SKM-1 (cell line): Measurements from ENCODE around the gene SLC7A4.
"Not testable (repeated sequence)": the region's sequence is repeated elsewhere in the genome, so short reads cannot be mapped to it uniquely, and the experiment has no call there.

ENCODE experiments used
- DNase-seq: peaks from one replicate; lab custom pipeline; 2025; ENCODE audit not compliant: unreplicated experiment; lab: John Stamatoyannopoulos, UW

SLC7A4 gene, protein sequence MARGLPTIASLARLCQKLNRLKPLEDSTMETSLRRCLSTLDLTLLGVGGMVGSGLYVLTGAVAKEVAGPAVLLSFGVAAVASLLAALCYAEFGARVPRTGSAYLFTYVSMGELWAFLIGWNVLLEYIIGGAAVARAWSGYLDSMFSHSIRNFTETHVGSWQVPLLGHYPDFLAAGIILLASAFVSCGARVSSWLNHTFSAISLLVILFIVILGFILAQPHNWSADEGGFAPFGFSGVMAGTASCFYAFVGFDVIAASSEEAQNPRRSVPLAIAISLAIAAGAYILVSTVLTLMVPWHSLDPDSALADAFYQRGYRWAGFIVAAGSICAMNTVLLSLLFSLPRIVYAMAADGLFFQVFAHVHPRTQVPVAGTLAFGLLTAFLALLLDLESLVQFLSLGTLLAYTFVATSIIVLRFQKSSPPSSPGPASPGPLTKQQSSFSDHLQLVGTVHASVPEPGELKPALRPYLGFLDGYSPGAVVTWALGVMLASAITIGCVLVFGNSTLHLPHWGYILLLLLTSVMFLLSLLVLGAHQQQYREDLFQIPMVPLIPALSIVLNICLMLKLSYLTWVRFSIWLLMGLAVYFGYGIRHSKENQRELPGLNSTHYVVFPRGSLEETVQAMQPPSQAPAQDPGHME

DNA sequence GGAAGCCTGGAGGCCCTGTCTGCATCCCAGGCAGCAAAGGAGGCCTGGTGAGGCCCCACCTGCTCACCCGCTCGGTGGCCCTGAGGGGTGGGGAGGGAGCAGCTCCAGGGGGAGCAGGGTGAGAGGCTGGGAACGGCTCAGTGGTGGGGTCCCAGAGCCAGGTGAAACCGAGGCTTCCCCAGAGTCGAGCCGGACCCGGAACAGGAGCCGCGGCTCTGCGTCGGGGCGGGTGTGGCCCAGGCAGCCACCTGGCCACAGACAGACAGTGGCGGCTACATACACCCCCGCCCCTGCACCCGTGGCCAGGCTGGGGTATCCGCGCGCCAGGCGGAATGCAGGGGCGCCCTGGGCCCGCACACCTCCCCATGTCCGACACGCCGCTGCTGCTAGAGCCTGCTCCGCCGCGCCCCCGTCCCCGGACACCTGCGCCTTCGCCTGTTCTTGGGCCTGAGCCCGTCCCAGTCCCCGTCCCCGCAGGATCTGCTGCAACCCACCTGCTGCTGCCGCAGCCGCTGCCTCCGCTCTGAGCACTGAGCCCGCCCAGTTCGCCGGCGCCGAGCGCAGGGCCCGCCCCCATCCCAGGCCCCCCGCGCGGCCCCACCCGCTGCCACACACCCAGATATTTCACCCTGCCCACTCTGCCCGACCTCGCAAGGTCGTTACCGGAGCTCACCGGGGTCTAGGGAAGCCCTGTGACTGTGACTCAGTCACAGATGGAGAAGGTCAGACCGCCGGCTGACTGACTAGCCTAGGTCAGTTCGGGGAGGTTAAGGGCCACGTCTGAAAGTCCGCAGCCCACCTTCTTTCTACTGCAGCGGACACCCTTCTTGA lies at the start of gene SLC7A4:
TSS of gene SLC7A4 (minus strand) at position 525 of the 831 bp plus-strand sequence. CDS start 749 bp downstream, outside the sequence.
- DNase-seq = no peak

DNA sequence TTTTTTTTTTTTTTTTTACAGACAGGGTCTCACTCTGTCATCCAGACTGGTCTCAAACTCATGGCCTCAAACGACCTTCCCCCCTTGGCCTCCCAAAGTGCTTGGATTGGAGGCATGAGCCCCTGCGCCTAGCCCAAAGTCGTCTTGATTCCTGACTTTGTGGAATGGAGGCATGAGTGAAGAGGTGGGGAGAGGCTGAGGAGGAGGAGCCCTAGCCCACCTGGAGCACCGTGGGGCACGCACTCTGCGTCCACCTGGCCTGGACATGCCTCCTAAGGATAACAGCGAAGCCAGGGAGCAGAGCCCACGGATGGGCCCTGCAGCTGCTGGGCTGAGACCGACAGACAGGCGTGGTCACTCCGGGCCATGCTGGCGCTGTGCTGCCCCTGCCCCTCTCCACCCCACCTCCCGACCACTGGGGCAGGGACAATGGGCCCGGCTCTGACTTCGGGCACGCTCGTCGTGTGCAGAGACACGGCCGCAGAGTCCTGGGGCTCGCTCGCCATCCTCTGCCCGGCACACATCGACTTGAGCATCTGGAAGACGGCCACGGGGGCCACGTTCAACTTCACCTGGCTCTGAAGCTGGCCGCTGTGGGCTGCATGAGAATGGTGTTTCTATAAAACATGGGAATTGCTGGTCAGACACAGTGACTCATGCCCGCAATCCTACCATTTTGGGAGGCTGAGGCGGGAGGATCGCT lies 48.2 kb upstream of the SLC7A4 start:
- DNase-seq = no peak

DNA sequence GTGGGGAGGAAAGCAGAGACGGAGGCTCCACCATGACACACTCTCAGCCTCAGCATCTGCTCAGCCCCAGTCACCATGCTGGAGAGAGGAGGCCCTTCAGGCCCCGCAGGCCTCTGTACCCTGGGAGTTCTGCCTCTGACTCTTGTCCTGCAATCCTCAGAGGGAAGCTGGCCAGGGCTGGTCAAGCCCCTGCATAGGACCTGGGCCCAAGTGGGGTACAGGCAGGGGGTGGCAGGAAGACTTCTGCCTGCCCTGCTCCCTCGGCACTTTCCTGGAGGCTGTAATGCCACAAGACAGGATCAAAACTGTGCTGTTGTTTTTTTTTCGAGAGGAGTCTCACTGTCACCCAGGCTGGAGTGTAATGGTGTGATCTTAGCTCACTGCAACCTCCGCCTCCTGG lies 47.1 kb upstream of the SLC7A4 start:
- no peak for DNase-seq

DNA sequence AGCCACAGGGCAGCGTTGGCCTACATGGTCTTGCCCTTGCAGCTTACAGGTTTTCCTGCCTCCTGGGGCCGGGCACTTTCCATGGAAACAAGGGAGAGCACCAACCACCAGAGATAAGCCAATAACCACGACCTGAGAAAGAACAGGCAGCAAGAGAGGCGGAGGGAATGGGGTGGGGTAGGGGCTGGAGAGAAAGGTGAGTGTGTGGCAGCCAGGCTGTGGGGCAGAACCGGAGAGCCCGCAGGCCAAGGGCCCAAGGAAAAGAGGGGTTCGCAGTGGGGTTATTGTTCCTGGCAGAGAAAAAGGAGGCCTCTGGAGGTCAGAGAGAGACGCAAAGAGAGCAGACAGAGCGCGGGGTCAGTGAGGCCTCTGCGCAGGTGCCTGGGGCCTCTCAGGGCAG lies 46.6 kb upstream of the SLC7A4 start:
- DNase-seq = no peak

DNA sequence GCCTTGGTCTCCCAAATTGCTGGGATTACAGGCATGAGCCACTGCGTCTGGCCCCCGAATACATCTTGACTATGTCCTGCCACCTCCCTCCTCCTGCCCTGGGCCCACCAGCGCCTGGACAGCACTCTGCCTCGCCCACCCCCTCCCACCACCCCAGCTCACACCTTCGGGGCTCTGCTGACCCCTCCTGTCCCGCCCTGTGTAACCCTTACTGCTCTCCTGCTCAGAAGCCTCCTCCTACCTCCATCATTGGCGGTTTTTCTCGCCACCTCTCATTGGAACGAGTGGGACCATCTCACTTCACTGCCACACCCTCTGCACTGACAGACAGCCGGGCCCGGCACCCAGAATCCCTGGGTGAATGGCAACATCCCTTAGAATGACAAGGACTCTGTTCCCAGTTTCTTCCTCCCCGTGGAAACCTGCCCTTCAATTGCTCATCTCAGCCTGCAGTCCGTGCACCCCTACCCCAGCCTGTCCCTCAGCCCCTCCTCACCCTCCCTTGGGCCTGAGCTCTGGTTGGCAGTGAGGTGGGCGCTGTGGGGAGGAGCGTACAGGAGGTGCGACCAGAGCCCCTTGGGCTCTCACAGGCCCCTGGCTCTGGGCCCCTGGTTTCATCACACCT lies 45.6 kb upstream of the SLC7A4 start:
- no peak for DNase-seq

DNA sequence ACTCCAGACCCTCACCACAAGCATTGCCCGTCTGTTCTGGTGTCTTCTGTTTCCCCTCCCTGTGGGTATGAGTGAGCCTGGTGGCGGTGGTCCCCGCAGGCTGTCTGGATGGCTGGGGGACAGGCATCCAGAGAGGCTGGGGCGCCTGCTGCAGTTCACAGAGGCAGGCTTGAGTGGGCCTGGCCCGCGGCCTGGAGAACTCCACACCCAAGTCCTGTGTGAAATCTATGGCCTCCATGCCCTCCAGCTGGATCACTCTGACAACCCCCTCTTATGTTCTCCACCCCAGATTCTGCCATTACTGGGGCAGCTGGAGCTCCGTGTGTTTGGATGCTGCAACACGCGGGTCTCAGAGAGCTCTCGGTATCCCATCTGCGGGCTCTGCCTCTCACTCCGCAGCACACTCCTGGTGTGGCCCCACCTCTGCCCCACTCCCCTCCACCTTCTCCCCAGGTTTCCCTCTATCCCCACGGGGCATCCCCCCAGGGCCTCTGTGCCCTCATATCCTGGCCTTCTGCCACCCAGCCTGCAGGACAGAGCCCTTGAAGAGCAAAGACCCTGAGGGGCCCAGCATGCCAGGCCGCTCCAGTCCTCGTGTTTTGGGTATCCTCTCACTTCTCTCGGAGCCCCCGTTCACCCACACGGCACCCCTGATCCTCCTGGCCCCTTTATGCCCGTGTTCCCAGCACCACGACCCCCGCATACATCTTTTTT lies 44.7 kb upstream of the SLC7A4 start:
- DNase-seq = no peak

DNA sequence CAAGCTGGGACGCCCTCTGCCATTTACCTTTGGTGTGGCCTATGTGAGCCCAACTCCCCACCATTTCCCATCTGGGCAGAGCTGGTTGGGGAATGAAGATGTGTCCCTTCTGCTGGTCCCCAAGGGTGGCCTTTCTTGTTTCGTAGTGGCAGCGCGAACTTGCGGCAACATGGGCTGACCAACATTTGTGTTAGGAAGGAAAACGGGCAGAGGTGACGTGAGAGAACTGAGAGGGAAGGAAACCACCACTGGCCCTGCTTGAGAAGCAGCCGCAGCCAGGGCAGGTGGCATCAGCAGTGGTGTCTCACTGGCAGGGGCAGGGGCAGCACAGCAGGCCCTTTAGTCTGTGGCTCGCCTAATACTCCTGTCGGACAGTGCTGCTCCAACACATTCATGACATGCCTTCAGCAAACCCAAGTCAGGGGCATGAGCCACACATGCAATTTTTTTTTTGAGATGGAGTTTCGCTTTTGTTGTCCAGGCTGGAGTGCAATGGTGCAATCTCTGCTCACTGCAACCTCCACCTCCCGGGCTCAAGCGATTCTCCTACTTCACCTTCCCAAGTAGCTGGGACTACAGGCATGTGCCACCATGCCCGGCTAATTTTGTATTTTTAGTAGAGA lies 43.3 kb upstream of the SLC7A4 start:
- no peak for DNase-seq

DNA sequence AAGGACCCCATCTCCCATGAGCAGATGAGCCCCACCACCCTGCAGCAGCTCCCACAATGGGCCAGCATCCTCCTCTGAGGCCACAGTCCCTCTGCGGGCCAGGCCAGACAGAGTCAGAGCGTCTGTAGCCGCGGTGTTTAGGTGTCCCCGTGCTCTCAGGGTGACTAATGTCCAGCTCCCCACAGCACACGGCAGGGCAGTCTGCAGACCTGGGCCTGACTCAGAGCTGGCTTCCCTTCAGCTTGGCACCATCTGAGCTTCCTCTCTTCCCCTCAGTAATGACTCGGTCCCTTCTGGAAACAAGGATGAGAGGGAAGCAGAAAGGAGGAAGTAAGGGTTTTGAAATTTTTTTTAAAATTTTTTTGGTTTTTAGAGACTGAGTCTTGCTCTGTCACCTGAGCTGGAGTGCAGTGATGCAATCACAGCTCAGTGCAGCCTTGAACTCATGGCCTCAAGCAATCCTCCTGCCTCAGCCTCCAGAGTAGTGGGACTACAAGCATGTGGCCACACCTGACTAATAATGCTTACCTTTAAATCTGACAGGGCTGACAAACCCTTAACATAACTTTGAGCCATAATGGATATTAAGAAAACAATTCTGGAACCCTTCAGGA lies 41.8 kb upstream of the SLC7A4 start:
- peak; percentile 82 for DNase-seq

DNA sequence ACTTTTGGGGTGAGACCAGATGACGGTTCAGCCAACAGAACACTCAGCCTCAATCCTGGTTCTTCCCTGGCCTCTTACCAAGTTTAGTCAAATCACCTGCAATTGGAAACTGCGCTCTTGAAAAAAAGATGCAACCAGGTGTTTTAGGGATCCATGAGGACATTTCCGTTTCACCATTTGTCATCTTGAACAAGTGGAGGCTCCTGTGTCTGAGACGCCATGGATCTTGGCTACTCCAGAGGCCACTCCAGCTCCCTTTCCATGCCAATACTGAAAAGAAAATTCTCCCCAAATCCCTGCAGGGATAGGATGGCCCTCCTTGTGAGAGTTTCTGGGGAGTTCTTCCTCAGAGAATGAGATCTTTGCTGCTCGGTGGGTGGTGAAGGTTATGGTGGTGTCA lies 41.1 kb upstream of the SLC7A4 start:
- no peak for DNase-seq

DNA sequence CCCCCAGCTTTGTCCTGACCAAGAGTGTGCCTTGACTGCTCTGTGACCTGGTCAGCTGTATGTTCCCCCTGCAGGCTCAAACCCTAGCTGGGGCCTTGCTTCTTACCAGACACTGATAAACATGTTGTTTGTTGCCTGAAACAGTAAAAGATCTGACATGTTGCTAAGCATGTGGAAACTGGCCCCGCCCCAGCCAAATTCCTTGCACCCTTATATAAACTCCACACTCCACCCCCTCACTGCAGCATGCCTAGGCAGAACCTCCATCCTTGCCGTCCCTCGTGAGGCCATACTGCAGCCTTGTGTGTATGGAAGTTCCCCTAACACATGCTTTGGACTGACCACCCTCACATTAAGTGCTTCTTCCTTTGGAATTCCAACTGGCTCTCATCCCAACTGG lies 40.7 kb upstream of the SLC7A4 start:
- DNase-seq = no peak

DNA sequence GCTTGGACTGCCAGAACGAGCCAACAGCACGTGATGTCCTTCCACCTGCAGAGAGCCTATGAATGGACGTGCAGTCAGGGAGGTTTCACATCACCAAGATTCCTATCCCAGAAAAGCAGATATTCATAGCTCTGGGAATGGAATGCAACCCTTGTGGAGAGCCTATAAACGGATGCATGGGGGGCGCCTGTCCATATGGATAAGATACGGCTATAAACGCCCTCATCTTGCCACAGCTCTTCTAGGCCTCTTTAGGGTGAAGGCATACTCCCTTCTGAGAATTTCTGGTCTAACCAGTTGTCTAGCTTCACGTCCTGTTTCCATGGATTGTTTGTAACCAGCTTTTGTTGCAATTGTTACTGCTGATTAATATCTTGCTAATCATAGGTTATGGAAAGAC lies 39.4 kb upstream of the SLC7A4 start:
- DNase-seq = not testable (repeated sequence)

DNA sequence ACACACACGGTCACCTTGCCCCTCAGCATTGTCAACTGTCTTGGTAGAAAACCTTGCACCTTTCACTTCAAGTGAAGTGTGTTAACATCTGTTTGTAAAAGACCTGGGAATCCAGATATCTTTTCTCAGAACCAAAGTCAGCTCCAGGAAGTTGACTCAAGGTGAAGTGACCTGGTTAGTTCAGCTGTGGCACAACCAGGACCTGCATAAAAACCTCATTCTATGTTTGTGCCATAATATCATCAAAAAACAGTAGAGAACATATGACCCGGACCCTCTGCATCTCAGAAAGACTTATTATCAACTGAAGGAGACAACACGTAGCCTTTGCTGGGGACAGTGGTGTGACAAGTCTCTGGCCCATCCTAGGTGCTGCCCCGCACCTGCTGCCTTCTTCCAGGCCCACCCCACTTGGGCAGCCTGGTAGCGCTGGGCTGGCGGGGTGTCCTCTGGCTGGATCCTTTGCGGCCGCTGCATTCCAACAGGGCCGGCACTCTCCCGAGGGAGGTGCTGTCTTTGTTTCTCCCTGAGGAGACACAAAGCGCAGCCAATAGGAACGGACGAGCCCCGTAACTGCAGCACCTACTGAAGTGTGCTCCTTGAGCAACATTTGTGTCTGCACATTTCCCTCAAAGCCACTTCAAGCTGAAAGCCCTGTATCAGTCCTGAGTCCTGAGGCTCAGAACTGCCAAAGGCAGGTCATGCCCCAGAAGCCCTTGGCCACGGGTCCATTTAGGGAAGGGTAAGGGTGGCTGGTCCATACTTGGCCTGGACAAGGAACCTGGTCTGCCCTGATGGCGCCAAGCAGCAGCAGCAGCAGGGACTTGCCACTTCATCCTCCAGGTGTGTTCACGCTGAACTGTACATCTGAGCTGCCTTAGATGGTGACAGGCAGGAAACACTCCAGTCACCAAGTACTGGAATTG lies 38.6 kb upstream of the SLC7A4 start:
- no peak for DNase-seq

DNA sequence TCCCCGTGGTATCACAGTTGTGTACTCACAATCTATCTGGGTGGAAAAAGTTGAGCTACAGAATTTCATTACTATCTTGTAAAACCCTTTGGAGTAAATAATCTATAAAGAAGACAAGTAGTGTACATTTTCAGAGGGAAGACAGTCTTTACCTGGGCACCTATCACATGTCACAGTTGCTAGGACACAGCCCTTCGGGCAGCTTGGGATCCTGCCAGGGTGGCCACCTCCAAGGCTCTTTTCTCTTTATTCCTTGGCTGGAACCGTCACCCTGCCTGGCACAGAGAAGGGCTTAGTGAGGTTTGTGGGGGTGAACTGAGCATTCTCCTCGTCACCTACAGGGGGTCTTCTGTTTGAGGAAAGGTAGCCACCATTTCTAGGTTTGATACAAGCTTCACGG lies 37.0 kb upstream of the SLC7A4 start:
- no peak for DNase-seq

DNA sequence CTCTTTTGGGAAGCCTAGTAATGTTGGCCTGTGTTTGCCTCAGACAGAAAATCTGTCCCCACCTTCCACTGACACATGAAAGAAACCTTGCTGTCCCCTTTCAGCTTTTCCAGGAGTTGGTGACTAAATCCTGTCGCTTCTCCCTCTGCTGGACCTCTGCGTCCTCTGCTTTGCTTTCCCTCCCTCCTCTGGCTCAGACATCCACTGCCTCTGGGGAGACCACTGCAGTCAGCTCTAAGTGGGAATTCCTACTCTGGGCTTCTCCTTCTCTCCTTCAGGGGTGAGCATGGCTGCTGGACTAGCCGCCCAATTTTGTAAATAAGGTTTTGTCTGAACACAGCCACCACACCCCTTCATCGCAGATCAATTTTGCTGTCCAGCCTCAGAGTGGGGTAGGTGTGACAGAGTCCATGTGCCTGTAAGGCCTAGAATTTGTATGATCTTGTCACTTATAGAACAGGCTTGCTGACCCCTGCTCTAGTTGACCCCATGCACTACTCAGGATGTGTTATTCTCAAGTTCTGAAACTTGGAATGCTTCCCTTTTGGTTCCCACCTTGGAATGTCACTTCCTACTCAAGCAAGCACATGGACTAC lies 36.4 kb upstream of the SLC7A4 start:
- DNase-seq = no peak

DNA sequence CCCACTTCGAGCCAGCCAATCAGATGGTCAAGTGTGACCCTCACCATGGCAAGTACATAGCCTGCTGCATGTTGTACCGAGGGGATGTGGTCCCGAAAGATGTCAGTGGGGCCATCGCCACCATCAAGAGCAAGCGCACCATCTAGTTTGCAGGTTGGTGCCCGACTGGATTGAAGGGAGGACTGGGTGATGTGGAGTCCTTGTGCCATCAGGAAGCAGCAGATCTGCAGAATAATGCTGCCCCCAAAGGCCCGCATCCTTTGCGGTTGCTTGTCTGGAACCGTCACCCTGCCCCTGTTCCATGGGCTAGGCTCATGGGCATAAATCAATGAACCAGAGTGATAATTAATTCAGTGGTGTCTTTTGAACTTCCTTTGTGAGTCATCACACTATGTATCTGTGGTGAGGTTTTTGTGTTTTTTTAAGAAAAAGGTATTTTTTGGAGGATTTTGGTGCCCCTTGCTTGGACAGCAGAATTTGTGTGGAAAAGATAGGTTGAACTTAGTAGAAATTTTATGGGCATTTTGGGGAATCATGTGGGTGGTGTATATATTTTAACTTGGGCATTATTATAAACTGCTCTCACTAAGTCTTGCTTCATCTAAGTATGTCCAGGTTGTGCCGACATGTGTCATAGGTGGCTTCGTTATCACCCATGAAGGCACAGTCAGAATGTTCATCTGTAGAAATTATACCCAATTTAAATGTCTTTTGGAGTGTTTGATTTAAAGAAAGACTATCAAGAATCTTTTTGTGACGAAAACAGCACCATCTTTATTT lies 35.7 kb upstream of the SLC7A4 start:
- no peak for DNase-seq

DNA sequence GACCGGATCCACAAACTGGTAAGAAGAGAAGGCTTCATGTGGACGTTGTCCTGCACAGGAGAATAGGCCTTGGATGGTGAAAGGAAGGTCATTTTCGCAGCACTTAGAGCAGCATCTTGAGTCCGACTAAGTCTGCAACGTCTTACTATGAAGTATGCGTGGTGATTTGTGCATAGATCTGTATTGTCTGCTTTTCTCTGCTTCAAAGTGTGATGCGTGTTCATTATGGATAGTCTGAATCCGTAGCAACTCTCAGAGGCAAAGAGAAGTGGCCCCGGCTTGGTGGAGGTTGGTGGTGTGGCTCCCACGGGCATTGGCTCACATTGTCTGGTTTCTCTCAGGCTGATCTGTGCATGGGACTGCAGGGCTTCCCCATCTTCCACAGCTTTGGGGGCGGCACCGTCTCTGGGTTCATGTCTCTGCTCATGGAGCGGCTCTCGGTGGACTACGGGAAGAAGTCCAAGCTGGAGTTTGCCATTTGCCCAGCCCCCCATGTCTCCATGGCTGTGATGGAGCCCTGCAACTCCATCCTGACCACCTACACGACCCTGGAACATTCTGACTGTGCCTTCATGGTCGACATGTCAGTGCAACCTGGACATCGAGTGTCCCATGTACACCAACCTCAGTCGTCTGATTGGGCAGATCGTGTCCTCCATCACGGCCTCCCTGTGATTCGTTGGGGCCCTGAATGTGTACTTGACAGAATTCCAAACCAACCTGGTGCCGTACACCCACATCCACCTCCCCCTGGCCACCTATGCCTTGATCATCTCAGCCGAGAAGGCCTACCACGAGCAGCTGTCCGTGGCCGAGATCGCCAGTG lies 34.9 kb upstream of the SLC7A4 start:
- DNase-seq = no peak
